B cell (primary cell): ENCODE measurements around the gene GCHFR. TPM values are rescaled to one million over a fixed set of nuclear protein-coding genes. Genes with fewer than 3 reads are reported as not detected.

Source experiments
- ATAC-seq: fragments of 200-7000 bp; cut with Tn5 transposase; one replicate; pipeline ENCODE4 v1.10.0; 2021; ENCODE audit warnings: low read depth, mild to moderate bottlenecking, moderate number of reproducible peaks, moderate library complexity
- CTCF ChIA-PET: fragments of 350-600 bp; sonication (Branson Sonifier 250); formaldehyde crosslinking; loops from one replicate; lab custom pipeline; 2021; ENCODE audit warnings: antibody characterized with exemption, inconsistent platforms; lab: Charles Lee
- POLR2A ChIA-PET: fragments of 350-600 bp; sonication (Branson Sonifier 250); formaldehyde crosslinking; loops from one replicate; lab custom pipeline; 2021; ENCODE audit warnings: antibody characterized with exemption; lab: Charles Lee
- DNase-seq: peaks from one replicate; pipeline ENCODE4 v3.0.0; 2013
- H2AFZ ChIP-seq: 2 replicates; pipeline ENCODE4 v1.6.1; 2012; ENCODE audit warnings: mild to moderate bottlenecking, low read depth, low read length; ENCODE audit not compliant: insufficient read depth, poor library complexity, severe bottlenecking
- H3K27ac ChIP-seq, 2 donors: 1 replicate in 1 of 2; 2 replicates in 1 of 2; pipeline ENCODE4 v1.5.1; 2012 to 2013; ENCODE audit warnings: low read length in 2 of 2, mild to moderate bottlenecking in 2 of 2, moderate library complexity in 1 of 2
- H3K27me3 ChIP-seq, 4 experiments: fragments of 200-600 bp in 1 of 4; sonication (generic) in 1 of 4; replicated peaks in 1 of 4; 1 replicate in 2 of 4; 2 replicates in 2 of 4; pipeline versions ENCODE4 v1.6.1 to v1.7.0; 2013 to 2016; ENCODE audit warnings: low read length in 3 of 4, mild to moderate bottlenecking in 2 of 4, mixed read lengths in 1 of 4, moderate library complexity in 1 of 4; ENCODE audit not compliant: insufficient read depth in 4 of 4, control insufficient read depth in 3 of 4; ENCODE audit errors: control extremely low read depth in 1 of 4
- H3K36me3 ChIP-seq, 2 experiments: replicated peaks in 1 of 2; 1 replicate in 1 of 2; 2 replicates in 1 of 2; pipeline versions ENCODE4 v1.6.1 to v1.7.1; 2013; ENCODE audit warnings: low read length in 1 of 2; ENCODE audit not compliant: insufficient read depth in 2 of 2, control insufficient read depth in 1 of 2; ENCODE audit errors: control extremely low read depth in 1 of 2, extremely low read depth in 1 of 2
- H3K4me1 ChIP-seq, 2 donors: fragments of 200-600 bp in 1 of 2; sonication (generic) in 1 of 2; 1 replicate in 1 of 2; 2 replicates in 1 of 2; pipeline versions ENCODE4 v1.5.1 to v1.6.1; 2013 to 2017; ENCODE audit warnings: low read length in 2 of 2; ENCODE audit not compliant: control insufficient read depth in 2 of 2, insufficient read depth in 2 of 2
- H3K4me2 ChIP-seq: replicated peaks from 2 replicates; pipeline ENCODE3; 2012; ENCODE audit warnings: mild to moderate bottlenecking, low read depth, low read length; ENCODE audit not compliant: poor library complexity, severe bottlenecking
- H3K4me3 ChIP-seq, 5 experiments: fragments of 200-600 bp in 1 of 5; sonication (generic) in 1 of 5; 1 replicate in 3 of 5; 2 replicates in 2 of 5; pipeline versions ENCODE4 v1.5.1 to v1.7.0; 2011 to 2016; ENCODE audit warnings: low read length in 4 of 5, mild to moderate bottlenecking in 4 of 5, low read depth in 2 of 5, control low read depth in 1 of 5, moderate library complexity in 1 of 5; ENCODE audit not compliant: insufficient read depth in 1 of 5; ENCODE audit errors: control extremely low read depth in 1 of 5, extremely low read depth in 1 of 5
- H3K79me2 ChIP-seq: fragments of 200-600 bp; sonication (generic); one replicate; pipeline ENCODE4 v1.6.0; 2016; ENCODE audit warnings: low read length; ENCODE audit not compliant: control insufficient read depth, insufficient read depth
- H3K9ac ChIP-seq: fragments of 200-600 bp; sonication (generic); 2 replicates; pipeline ENCODE4 v1.6.1; 2017; ENCODE audit warnings: mild to moderate bottlenecking, low read length, moderate library complexity
- H3K9me3 ChIP-seq, 3 donors: one replicate each; pipeline versions ENCODE4 v1.6.1 to v1.7.1; 2013; ENCODE audit warnings: low read length in 2 of 3; ENCODE audit not compliant: control insufficient read depth in 2 of 3, insufficient read depth in 1 of 3; ENCODE audit errors: control extremely low read depth in 1 of 3
- H4K20me1 ChIP-seq: 2 replicates; pipeline ENCODE4 v1.6.0; 2012; ENCODE audit warnings: mild to moderate bottlenecking, low read length; ENCODE audit not compliant: insufficient read depth, control insufficient read depth, poor library complexity, severe bottlenecking
- H3K27ac Mint-ChIP-seq: one replicate; pipeline ENCODE4 v1.8.0; 2021; ENCODE audit warnings: mixed read lengths
- H3K27me3 Mint-ChIP-seq: one replicate; pipeline ENCODE4 v1.8.0; 2021; ENCODE audit warnings: mixed read lengths
- H3K4me1 Mint-ChIP-seq: one replicate; pipeline ENCODE4 v1.8.0; 2021; ENCODE audit warnings: mixed read lengths
- H3K4me3 Mint-ChIP-seq: one replicate; pipeline ENCODE4 v1.8.0; 2021; ENCODE audit warnings: mixed read lengths
- H3K9me3 Mint-ChIP-seq: one replicate; pipeline ENCODE4 v1.8.0; 2022; ENCODE audit warnings: mixed read lengths; ENCODE audit not compliant: insufficient read depth
- EZH2 ChIP-seq: IDR thresholded peaks from 2 replicates; pipeline ENCODE4 v1.6.1; 2012; ENCODE audit warnings: borderline replicate concordance, low read depth, mild to moderate bottlenecking, moderate library complexity, low read length; ENCODE audit not compliant: insufficient read depth, poor library complexity, severe bottlenecking
- WGBS: methylation state at CpG from one replicate; pipeline ENCODE4 v1.1.5; 2013; ENCODE audit warnings: missing lambda C conversion rate; ENCODE audit not compliant: insufficient coverage; 5-methylcytosine and 5-hydroxymethylcytosine counted together
- intact Hi-C: fragments of 100-400 bp; cut with micrococcal nuclease; formaldehyde crosslinking; loops from one replicate; pipeline ENCODE4 v1.10.0; 2022
- polyA plus RNA-seq: library from polyadenylated mRNA; depleted of rRNA; stranded (reverse); fragments of >200 nt; gene quantifications from 2 replicates; pipeline ENCODE4 v1.2.3, GENCODE V29; 2012
- total RNA-seq, 2 donors: library from RNA; stranded (reverse); fragments of 120-200 nt in 1 of 2; gene quantifications; 1 replicate in 1 of 2; 2 replicates in 1 of 2; pipeline versions ENCODE4 v1.2.3 to v1.2.4, GENCODE V29; 2013 to 2022
- TF ChIP-seq, protein P1 (sequence below): fragments of 200-600 bp; IDR thresholded peaks from one replicate; pipeline ENCODE4 v1.8.0; 2022; ENCODE audit warnings: antibody characterized with exemption, mild to moderate bottlenecking

Gene GCHFR
- total and polyA plus RNA-seq, 2 donors (not counting 1 experiment from before 2014, with no cell fraction given) = 14.3 to 23.7 TPM

DNA sequence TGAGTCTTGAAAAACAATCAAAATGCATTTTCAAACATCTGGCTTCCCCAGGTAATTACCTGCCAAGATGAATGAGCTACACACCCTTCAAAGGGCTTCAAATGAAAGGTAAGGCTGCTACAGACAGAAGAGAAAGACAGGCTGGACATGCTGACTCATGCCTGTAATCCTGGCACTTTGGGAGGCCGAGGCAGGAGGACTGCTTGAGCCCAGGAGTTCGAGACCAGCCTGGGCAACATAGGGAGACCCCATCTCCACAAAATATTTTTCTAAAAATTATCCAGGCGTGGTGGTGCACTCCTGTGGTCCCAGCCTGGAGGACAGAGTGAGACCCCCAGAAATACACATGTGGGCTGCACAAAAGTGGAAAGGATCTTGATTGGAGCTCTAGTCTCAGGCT, 28.5 kb downstream of the GCHFR start:
- Histone ChIP-seq H3K9ac (no peak overlapping the region), H3K27me3 (no peaks in the 10 kb centered on the region), H3K79me2 (peaks cover 77% of the 10 kb centered on the region), H3K9me3 (no peaks in the 10 kb centered on the region), H3K4me2 (no peak overlapping the region), H3K4me3 (no peak overlapping the region), H3K27ac (no peak overlapping the region), H3K36me3 (peaks cover 2 to 15% of the 10 kb centered on the region in 2 experiments), H4K20me1 (peaks cover 32% of the 10 kb centered on the region), H2AFZ (no peak overlapping the region), H3K4me1 (peaks cover 4 to 6% of the 10 kb centered on the region in 2 donors)
- intact Hi-C loops = no loop called here
- Mint-ChIP-seq H3K4me3 (no peak overlapping the region), H3K4me1 (peaks cover 15% of the 10 kb centered on the region), H3K9me3 (no peaks in the 10 kb centered on the region), H3K27me3 (no peaks in the 10 kb centered on the region), H3K27ac (no peak overlapping the region)
- ChIA-PET CTCF (interaction anchor here (0.7 to 0.8 kb wide), 3 partner anchors 10 to 114 kb away, joined by 3 read pairs; partner anchors contain the start of gene RAD51), POLR2A (interaction anchor here (0.6 kb wide), 1 partner anchor 15 kb away, joined by 3 read pairs; no protein-coding TSS in a partner anchor)
- ATAC-seq = no peak
- TF ChIP-seq, protein P1, sequence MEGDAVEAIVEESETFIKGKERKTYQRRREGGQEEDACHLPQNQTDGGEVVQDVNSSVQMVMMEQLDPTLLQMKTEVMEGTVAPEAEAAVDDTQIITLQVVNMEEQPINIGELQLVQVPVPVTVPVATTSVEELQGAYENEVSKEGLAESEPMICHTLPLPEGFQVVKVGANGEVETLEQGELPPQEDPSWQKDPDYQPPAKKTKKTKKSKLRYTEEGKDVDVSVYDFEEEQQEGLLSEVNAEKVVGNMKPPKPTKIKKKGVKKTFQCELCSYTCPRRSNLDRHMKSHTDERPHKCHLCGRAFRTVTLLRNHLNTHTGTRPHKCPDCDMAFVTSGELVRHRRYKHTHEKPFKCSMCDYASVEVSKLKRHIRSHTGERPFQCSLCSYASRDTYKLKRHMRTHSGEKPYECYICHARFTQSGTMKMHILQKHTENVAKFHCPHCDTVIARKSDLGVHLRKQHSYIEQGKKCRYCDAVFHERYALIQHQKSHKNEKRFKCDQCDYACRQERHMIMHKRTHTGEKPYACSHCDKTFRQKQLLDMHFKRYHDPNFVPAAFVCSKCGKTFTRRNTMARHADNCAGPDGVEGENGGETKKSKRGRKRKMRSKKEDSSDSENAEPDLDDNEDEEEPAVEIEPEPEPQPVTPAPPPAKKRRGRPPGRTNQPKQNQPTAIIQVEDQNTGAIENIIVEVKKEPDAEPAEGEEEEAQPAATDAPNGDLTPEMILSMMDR = no peak
- no peak for TF ChIP-seq EZH2
- 60% methylated on average over 1 of the region's 3 CpGs for WGBS
- DNase-seq = no peak

DNA sequence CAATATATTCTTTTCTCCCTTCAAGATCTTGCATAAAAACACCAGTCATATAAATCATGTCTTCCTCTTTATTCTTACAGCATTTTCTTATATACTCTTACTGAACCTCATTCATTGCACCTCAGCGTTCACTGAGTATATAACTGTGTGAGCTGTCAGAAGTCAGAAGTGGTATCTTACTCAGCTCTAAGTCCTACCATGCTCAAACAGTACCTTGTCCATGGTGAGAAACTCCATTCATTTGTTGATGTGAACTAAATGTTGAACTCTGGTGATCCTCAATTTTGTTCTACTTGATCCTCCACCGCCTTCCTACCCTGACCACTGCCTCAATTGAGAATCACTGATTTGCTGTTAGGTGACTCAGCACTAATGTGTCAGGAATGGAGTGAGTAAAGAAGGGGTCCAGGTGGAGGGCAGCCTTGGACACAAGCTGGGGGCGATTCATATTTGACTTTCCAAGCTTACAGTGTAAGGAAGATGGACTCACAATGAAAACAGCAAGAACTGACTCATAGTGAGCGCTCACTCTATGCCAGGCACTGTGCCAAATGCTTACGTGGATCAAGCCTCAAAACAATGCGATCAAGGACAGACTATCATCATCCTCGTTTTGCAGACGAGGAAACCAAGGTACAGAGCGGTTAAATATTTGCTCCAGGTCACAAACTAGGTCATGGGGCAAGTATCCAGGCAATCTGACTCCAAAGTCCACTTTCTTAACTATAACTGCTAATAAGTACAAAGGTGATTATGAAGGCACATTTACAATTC, 29.5 kb downstream of the GCHFR start:
- DNase-seq = no peak
- 92% methylated on average over 7 of the region's 9 CpGs for WGBS
- Mint-ChIP-seq H3K27me3 (no peaks in the 10 kb centered on the region), H3K27ac (no peak overlapping the region), H3K4me1 (peaks cover 11% of the 10 kb centered on the region), H3K4me3 (no peak overlapping the region), H3K9me3 (no peaks in the 10 kb centered on the region)
- H3K36me3 ChIP-seq = peaks cover 2 to 18% of the 10 kb centered on the region in 2 experiments
- H3K4me1 ChIP-seq = no peaks in the 10 kb centered on the region
- TF ChIP-seq EZH2 = no peak
- TF ChIP-seq, protein P1 = no peak
- H3K9me3 ChIP-seq = no peaks in the 10 kb centered on the region
- no peak overlapping the region for H3K27ac ChIP-seq
- ChIA-PET CTCF (interaction anchor here (0.7 kb wide), 1 partner anchor 980 kb away, joined by 3 read pairs; no protein-coding TSS in a partner anchor), POLR2A (no interaction called here)
- intact Hi-C loops = no loop called here
- H3K4me2 ChIP-seq = no peak overlapping the region
- no peak overlapping the region for H2AFZ ChIP-seq
- H3K4me3 ChIP-seq = no peak overlapping the region
- H3K9ac ChIP-seq = no peak overlapping the region
- H3K79me2 ChIP-seq = peaks cover 82% of the 10 kb centered on the region
- ATAC-seq = no peak
- H4K20me1 ChIP-seq = peaks cover 35% of the 10 kb centered on the region
- no peaks in the 10 kb centered on the region for H3K27me3 ChIP-seq
